WI38 (cell line): ENCODE results near the gene DDX47.

Experiments
- H3K4me3 ChIP-seq: 2 replicates; pipeline ENCODE4 v1.5.1; 2011; ENCODE audit warnings: low read depth, mild to moderate bottlenecking, control low read depth, low read length
- TF ChIP-seq, protein P1 (sequence below): IDR thresholded peaks from 2 replicates; pipeline ENCODE4 v1.5.1; 2012; ENCODE audit warnings: low read depth, mild to moderate bottlenecking, control low read depth, low read length

Gene DDX47

DNA sequence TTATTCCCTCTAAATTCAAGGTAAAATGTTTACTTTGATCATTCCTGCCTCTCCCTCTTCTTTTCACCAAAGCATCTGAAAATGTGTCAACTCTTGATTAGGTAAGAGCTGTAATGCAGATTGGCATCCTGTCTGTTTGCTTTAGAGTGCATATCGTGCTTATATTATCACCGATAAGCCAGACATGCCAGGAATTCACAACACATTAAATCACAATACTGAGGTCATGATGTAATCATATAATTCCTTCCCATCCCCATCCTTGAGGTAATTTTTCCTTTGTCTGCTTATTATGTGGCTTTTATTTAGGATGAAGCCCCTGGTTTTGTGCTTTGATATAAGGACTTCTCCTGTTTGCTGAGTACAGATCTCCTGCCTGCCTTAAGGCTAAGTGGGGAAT lies 10.2 kb downstream of the DDX47 start:
- H3K4me3 ChIP-seq = no peak overlapping the region
- TF ChIP-seq, protein P1, sequence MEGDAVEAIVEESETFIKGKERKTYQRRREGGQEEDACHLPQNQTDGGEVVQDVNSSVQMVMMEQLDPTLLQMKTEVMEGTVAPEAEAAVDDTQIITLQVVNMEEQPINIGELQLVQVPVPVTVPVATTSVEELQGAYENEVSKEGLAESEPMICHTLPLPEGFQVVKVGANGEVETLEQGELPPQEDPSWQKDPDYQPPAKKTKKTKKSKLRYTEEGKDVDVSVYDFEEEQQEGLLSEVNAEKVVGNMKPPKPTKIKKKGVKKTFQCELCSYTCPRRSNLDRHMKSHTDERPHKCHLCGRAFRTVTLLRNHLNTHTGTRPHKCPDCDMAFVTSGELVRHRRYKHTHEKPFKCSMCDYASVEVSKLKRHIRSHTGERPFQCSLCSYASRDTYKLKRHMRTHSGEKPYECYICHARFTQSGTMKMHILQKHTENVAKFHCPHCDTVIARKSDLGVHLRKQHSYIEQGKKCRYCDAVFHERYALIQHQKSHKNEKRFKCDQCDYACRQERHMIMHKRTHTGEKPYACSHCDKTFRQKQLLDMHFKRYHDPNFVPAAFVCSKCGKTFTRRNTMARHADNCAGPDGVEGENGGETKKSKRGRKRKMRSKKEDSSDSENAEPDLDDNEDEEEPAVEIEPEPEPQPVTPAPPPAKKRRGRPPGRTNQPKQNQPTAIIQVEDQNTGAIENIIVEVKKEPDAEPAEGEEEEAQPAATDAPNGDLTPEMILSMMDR = no peak

DNA sequence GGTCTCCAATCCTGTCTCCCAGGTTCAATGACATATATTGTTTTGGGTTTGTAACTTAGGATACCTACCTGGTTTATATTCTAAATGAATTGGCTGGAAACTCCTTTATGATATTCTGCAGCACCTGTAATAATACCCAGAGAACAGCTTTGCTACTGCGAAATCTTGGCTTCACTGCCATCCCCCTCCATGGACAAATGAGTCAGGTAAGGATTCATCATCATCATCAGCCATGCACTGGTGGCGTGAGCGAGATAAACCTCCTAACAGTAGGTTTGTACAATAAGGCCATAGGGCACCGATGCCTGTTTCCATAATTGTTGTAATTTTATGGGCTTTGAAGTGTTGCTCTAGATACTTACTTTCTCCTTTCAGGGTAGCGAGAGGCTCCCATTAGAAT lies 10.7 kb downstream of the DDX47 start:
- TF ChIP-seq, protein P1 = no peak

DNA sequence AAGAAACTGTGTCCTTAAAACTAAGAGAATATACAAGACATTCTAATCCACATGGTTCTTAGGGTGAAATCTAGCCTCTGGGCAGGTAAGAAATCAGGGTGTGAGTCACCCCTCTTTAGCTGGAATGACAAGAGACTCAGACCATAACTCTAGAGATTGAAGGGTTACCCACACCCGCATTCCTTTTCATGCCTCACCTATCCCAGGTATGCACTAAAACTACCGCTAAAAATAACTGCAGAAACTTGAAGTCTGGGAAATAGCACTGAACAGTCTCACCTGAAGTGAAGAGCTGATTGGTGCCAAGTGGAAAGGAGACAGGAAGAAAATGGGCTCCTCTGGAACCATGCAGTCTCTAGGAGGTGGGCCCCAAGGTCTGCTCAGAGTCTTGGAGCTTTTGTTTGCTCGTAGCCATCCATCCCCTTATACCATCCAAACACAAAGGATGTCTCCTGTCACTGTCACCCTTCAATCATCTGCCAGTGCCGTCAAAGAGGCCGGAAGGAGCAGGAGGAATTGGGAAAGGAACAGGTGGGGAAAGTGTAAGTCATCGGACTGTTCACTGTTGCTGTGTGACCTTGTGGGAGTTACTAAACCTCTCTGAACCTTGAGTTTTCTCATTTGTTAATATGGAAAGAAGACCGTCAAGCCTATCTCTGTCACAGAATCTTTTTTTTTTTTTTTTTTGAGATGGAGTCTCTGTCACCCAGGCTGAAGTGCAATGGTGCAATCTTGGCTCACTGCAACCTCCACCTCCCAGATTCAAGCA lies 22.4 kb downstream of the DDX47 start:
- H3K4me3 ChIP-seq = no peak overlapping the region
- TF ChIP-seq, protein P1 = no peak

More for the DNA sequence above, 10.7 kb downstream of the DDX47 start:
- no peak overlapping the region for H3K4me3 ChIP-seq

DNA sequence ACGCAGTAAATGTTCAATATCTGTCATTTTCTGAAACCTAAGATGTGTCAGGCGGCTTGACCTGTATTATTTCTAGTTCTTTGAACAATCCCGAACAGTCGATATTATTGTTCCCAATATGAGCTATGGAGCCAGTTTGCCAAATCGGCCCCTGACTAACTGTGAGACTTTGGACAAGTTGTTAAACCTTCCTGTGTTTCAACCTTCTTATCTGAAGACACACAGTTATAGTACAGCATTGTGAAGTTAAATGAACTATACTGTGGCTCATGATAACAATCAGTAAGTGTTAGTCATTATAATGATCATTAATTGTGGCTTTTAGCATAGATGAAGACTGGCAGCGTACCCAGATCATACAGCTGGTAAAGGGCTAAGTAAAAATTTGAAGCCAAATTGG lies 23.4 kb downstream of the DDX47 start:
- no peak overlapping the region for H3K4me3 ChIP-seq
- TF ChIP-seq, protein P1 = no peak

DNA sequence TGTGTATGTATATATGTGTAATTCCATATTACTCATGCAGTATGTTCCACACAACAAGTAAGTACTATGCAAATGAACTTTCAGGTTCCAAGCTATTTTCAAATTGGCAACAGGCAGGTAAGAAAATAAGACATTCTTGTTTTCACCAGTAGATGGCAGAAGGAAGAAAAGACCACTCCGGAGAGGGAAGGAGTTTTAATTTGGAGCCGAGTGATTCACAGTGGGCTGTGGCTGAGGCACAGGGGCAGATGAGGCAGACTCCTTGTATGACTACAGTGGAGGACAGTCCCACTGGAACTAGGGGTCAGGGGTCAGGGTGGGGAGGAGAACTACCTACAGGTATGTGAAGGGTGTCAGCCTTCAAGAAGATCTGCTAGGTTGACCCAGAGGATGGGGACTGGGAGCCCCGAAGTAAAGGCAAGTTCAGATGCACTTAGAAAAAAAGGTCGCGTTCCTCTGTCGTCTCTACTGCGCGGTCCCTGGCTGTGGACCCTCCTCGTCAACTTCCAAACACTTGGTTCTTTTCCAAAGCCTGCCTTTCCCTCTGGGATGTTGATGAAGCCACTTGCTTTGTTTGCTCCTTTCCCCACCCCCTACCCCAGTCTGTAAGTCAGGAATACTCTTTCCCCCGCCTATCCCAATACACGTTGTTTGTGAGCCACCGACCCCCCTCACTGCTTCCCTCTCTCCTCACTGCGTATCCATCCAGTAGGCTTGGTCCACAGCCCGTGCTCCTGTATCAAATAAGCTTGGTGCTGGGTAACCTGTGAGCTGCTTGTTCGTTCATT lies 24.1 kb downstream of the DDX47 start:
- TF ChIP-seq, protein P1 = peak; percentile 56
- H3K4me3 ChIP-seq = no peak overlapping the region

DNA sequence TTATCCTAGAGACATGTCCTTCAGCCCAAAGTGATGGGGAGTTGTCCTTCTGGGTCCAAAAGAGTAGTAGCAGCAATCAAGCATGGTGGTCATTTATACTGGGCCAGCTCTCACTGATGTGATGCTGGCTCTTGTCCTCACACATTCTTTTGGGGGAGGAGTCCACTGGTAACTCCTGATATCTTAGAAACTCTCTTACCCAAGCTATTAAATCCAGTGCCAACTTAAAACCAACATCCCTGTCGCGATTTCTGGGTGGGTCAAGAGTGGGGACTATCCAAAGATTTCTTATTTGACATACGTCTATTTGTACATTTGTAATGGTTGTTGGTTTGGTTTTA lies 24.6 kb downstream of the DDX47 start:
- no peak overlapping the region for H3K4me3 ChIP-seq

More for the DNA sequence above, 24.6 kb downstream of the DDX47 start:
- TF ChIP-seq, protein P1 = no peak
